Hepatocyte (in vitro differentiated cells): ENCODE measurements around the gene RARRES2.
"Not testable (repeated sequence)": the region's sequence is repeated elsewhere in the genome, so short reads cannot be mapped to it uniquely, and the experiment has no call there.

Source experiments
- CTCF ChIP-seq: fragments of 200-600 bp; sonication (generic); IDR thresholded peaks from 2 replicates; pipeline ENCODE4 v1.5.1; 2016; ENCODE audit warnings: antibody characterized with exemption, mild to moderate bottlenecking; ENCODE audit not compliant: poor library complexity
- EZH2phosphoT487 ChIP-seq: fragments of 200-600 bp; sonication (generic); IDR thresholded peaks from one replicate; pipeline ENCODE4 v1.6.1; 2018; ENCODE audit warnings: antibody characterized with exemption, mild to moderate bottlenecking, low read depth, moderate library complexity; ENCODE audit not compliant: unreplicated experiment, severe bottlenecking

- not testable (repeated sequence) for TF ChIP-seq CTCF, EZH2phosphoT487
Observed at GRCh38 chr7:150297978-150298377, 43.5 kb downstream of the RARRES2 start.
